Right ventricle myocardium superior (tissue), 1 donor: Measurements from ENCODE around the gene NOXA1. TPM values are rescaled to one million over a fixed set of nuclear protein-coding genes. Genes with fewer than 3 reads are reported as not detected.

Experiments used
- microRNA-seq: library from miRNA; unstranded; fragments of <30 nt; microRNA quantifications from one replicate; pipeline ENCODE4 v1.2.0, GENCODE V29; 2020
- total RNA-seq: library from RNA; stranded (reverse); fragmentation: NEBNext Ultra II Directional; extraction: Animal tissue kit (Norgen Biotek cat#: 25700); gene quantifications from one replicate; pipeline ENCODE4 v1.2.1, GENCODE V29; 2021
- donor health status: DM: no; HTN: yes; CAD: no; lungs with severe emphysema.

The NOXA1 gene
- total RNA-seq, 1 donor from 2014 or later, result 1.7 TPM

Small RNAs within 50 kb of the gene (microRNA-seq; reads per million reads assigned to microRNA genes)
- gene MIR7114, result not detected

Other genes starting within 250 kb of the NOXA1 start
- gene ANAPC2, start 234.8 kb upstream of the NOXA1 start, total RNA-seq, result 33.9 TPM
- 73.7 TPM for gene SSNA1, start 234.7 kb upstream of the NOXA1 start, total RNA-seq
- 19.0 TPM for gene TPRN, start 222.7 kb upstream of the NOXA1 start, total RNA-seq
- 44.9 TPM for gene TMEM203, start 217.7 kb upstream of the NOXA1 start, total RNA-seq
- gene NDOR1, start 217.7 kb upstream of the NOXA1 start, total RNA-seq, result 5.5 TPM
- gene RNF208, start 201.2 kb upstream of the NOXA1 start, total RNA-seq, result 24.8 TPM
- not detected for gene CYSRT1, start 198.2 kb upstream of the NOXA1 start, total RNA-seq
- gene RNF224, start 195.9 kb upstream of the NOXA1 start, total RNA-seq, result not detected
- gene SLC34A3, start 192.5 kb upstream of the NOXA1 start, total RNA-seq, result not detected
- gene TUBB4B, start 182.1 kb upstream of the NOXA1 start, total RNA-seq, result 515 TPM
- 1.3 TPM for gene STPG3, start 172.1 kb upstream of the NOXA1 start, total RNA-seq
- gene NELFB, start 168.1 kb upstream of the NOXA1 start, total RNA-seq, result 39.9 TPM
- gene TOR4A, start 145.7 kb upstream of the NOXA1 start, total RNA-seq, result 16.6 TPM
- 4.4 TPM for gene NRARP, start 121.1 kb upstream of the NOXA1 start, total RNA-seq
- 6.9 TPM for gene EXD3, start 231 bp upstream of the NOXA1 start, total RNA-seq
- not detected for gene ENTPD8, start 18.0 kb downstream of the NOXA1 start, total RNA-seq
- 10.0 TPM for gene NSMF, start 35.9 kb downstream of the NOXA1 start, total RNA-seq
- gene PNPLA7, start 127.0 kb downstream of the NOXA1 start, total RNA-seq, result 12.2 TPM
- 272 TPM for gene MRPL41, start 128.5 kb downstream of the NOXA1 start, total RNA-seq
- 18.6 TPM for gene DPH7, start 155.5 kb downstream of the NOXA1 start, total RNA-seq
- 12.0 TPM for gene ZMYND19, start 167.1 kb downstream of the NOXA1 start, total RNA-seq
- 15.7 TPM for gene ARRDC1, start 182.3 kb downstream of the NOXA1 start, total RNA-seq
- gene EHMT1, start 195.6 kb downstream of the NOXA1 start, total RNA-seq, result 31.2 TPM